HepG2 (cell line): ENCODE data around the gene GHRL. TPM values are rescaled to one million over a fixed set of nuclear protein-coding genes. Genes with fewer than 3 reads are reported as not detected.

Experiments
- ATAC-seq: fragments of 200-7000 bp; cut with Tn5 transposase; 3 replicates; pipeline ENCODE4 v1.9.1; 2020; ENCODE audit warnings: mild to moderate bottlenecking, moderate library complexity
- BruUV-seq: library from RNA; stranded (reverse); fragments of 400-500 nt; replicated peaks from 2 replicates; lab custom pipeline; 2021; lab: Mats Ljungman, UMichigan
- CTCF ChIA-PET: fragments of 300-600 bp; formaldehyde crosslinking; extraction: SDS; loops from one replicate; lab custom pipeline; 2021; ENCODE audit warnings: low total read pairs, inconsistent platforms, low intra/inter-chr PET ratio; lab: Yijun Ruan, JAX
- POLR2A ChIA-PET: fragments of 350-600 bp; sonication (Branson Sonifier 250); formaldehyde crosslinking; loops from one replicate; lab custom pipeline; 2020; ENCODE audit warnings: antibody characterized with exemption, inconsistent platforms; lab: Yijun Ruan, JAX
- DNase-seq: peaks from one replicate; pipeline ENCODE4 v3.0.0-alpha.2; 2015; ENCODE audit warnings: low spot score
- FAIRE-seq: peaks from 3 replicates; lab custom pipeline; 2011; peaks lifted over from hg19 to GRCh38; lab: Jason Lieb, UNC
- H2AFZ ChIP-seq: one replicate; pipeline ENCODE4 v1.6.1; 2011; ENCODE audit warnings: low read length, inconsistent platforms
- H3K27ac ChIP-seq: fragments of 300-600 bp; 3 replicates; pipeline ENCODE4 v1.8.0; 2011; ENCODE audit warnings: mixed run types, mild to moderate bottlenecking, mixed read lengths, low read length, inconsistent platforms; ENCODE audit not compliant: insufficient read depth; ENCODE audit errors: extremely low read length
- H3K27me3 ChIP-seq, 2 experiments: fragments of 200-600 bp in 1 of 2; 2 replicates in 1 of 2; 3 replicates in 1 of 2; pipeline versions ENCODE4 v1.6.0 to v1.8.0; 2011; ENCODE audit warnings: low read length in 2 of 2, mild to moderate bottlenecking in 2 of 2, moderate library complexity in 2 of 2, inconsistent platforms in 1 of 2; ENCODE audit not compliant: insufficient read depth in 2 of 2, control insufficient read depth in 1 of 2
- H3K36me3 ChIP-seq, 2 experiments: fragments of 200-600 bp in 1 of 2; replicated peaks in 1 of 2; 2 replicates in 1 of 2; 3 replicates in 1 of 2; pipeline versions ENCODE4 v1.5.1 to v1.8.0; 2011; ENCODE audit warnings: low read length in 2 of 2, inconsistent platforms in 1 of 2; ENCODE audit not compliant: insufficient read depth in 2 of 2, control insufficient read depth in 1 of 2
- H3K4me1 ChIP-seq: 2 replicates; pipeline ENCODE4 v1.5.1; 2012; ENCODE audit warnings: low read length, inconsistent platforms; ENCODE audit not compliant: insufficient read depth
- H3K4me2 ChIP-seq: 2 replicates; pipeline ENCODE4 v1.6.0; 2011; ENCODE audit warnings: low read depth, low read length, inconsistent platforms
- H3K4me3 ChIP-seq, 3 experiments: fragments of 200-600 bp in 1 of 3; sonication (generic), shearing (Covaris generic) in 1 of 3; replicated peaks in 1 of 3; 2 replicates each; pipeline ENCODE4 v1.5.1; 2011 to 2016; ENCODE audit warnings: low read length in 3 of 3, inconsistent platforms in 2 of 3, low read depth in 2 of 3, mild to moderate bottlenecking in 2 of 3, control low read depth in 1 of 3, mixed read lengths in 1 of 3; ENCODE audit not compliant: insufficient read depth in 1 of 3
- H3K79me2 ChIP-seq: one replicate; pipeline ENCODE4 v1.6.1; 2011; ENCODE audit warnings: low read length, inconsistent platforms; ENCODE audit not compliant: insufficient read depth
- H3K9ac ChIP-seq: 2 replicates; pipeline ENCODE4 v1.6.0; 2011; ENCODE audit warnings: mild to moderate bottlenecking, low read depth, low read length, inconsistent platforms; ENCODE audit not compliant: insufficient read depth
- H3K9me3 ChIP-seq: 2 replicates; pipeline ENCODE4 v1.5.1; 2012; ENCODE audit warnings: mild to moderate bottlenecking, low read length
- H4K20me1 ChIP-seq: 2 replicates; pipeline ENCODE4 v1.6.0; 2011; ENCODE audit warnings: inconsistent platforms, mild to moderate bottlenecking, low read length, moderate library complexity; ENCODE audit not compliant: insufficient read depth
- AGO1 ChIP-seq: fragments of 200-400 bp; formaldehyde crosslinking; IDR thresholded peaks from 2 replicates; pipeline ENCODE4 v1.6.1; 2017; ENCODE audit warnings: mild to moderate bottlenecking, low read depth, low read length, moderate library complexity; ENCODE audit not compliant: poor library complexity, severe bottlenecking
- BRCA1 ChIP-seq: sonication (generic); formaldehyde crosslinking; IDR thresholded peaks from 2 replicates; pipeline ENCODE4 v1.4.0; 2020; ENCODE audit warnings: missing genetic modification reagents
- DPF2 ChIP-seq: sonication (generic); formaldehyde crosslinking; IDR thresholded peaks from 2 replicates; pipeline ENCODE4 v1.4.0; 2020; ENCODE audit warnings: mild to moderate bottlenecking, low read depth, missing genetic modification reagents, borderline replicate concordance
- ETV6 ChIP-seq: sonication (generic); formaldehyde crosslinking; conservative IDR thresholded peaks from 2 replicates; pipeline ENCODE4 v1.4.0; 2020; ENCODE audit warnings: missing genetic modification reagents
- FLYWCH1 ChIP-seq: sonication (generic); formaldehyde crosslinking; IDR thresholded peaks from 2 replicates; pipeline ENCODE4 v1.8.1; 2023; ENCODE audit warnings: mild to moderate bottlenecking, missing genetic modification reagents
- HES4 ChIP-seq: sonication (generic); formaldehyde crosslinking; IDR thresholded peaks from 2 replicates; pipeline ENCODE4 v1.9.0; 2021; ENCODE audit warnings: mild to moderate bottlenecking, missing genetic modification reagents, borderline replicate concordance
- HNRNPLL ChIP-seq: fragments of 200-400 bp; formaldehyde crosslinking; IDR thresholded peaks from 2 replicates; pipeline ENCODE4 v1.6.1; 2017; ENCODE audit warnings: mild to moderate bottlenecking, low read depth, low read length; ENCODE audit not compliant: poor library complexity, severe bottlenecking
- KMT2B ChIP-seq: IDR thresholded peaks from 2 replicates; pipeline ENCODE4 v1.6.1; 2016; ENCODE audit warnings: missing genetic modification reagents, missing compliant biosample characterization
- MATR3 ChIP-seq: sonication (generic); formaldehyde crosslinking; IDR thresholded peaks from 2 replicates; pipeline ENCODE4 v1.4.0; 2020; ENCODE audit warnings: missing genetic modification reagents
- MEIS1 ChIP-seq: sonication (generic); formaldehyde crosslinking; IDR thresholded peaks from 2 replicates; pipeline ENCODE4 v1.9.0; 2021; ENCODE audit warnings: mild to moderate bottlenecking, missing genetic modification reagents, moderate library complexity, borderline replicate concordance
- MZF1 ChIP-seq: sonication (generic); formaldehyde crosslinking; IDR thresholded peaks from 2 replicates; pipeline ENCODE4 v1.8.1; 2023; ENCODE audit warnings: mild to moderate bottlenecking, missing genetic modification reagents, borderline replicate concordance
- RFX1 ChIP-seq: fragments of 450-650 bp; IDR thresholded peaks from 2 replicates; pipeline ENCODE4 v1.6.1; 2017
- SP2 ChIP-seq: sonication (generic); formaldehyde crosslinking; IDR thresholded peaks from 2 replicates; pipeline ENCODE4 v1.5.1; 2020; ENCODE audit warnings: mild to moderate bottlenecking, missing genetic modification reagents
- ZBTB1 ChIP-seq: sonication (generic); formaldehyde crosslinking; IDR thresholded peaks from 2 replicates; pipeline ENCODE4 v1.4.0; 2020; ENCODE audit warnings: missing genetic modification reagents, borderline replicate concordance
- ZNF350 ChIP-seq: sonication (generic); formaldehyde crosslinking; IDR thresholded peaks from 2 replicates; pipeline ENCODE4 v1.4.0; 2020; ENCODE audit warnings: mild to moderate bottlenecking, low read depth, missing genetic modification reagents, borderline replicate concordance
- ZNF510 ChIP-seq: sonication (generic); formaldehyde crosslinking; IDR thresholded peaks from 2 replicates; pipeline ENCODE4 v1.4.0; 2020; ENCODE audit warnings: low read depth, mild to moderate bottlenecking, missing genetic modification reagents
- ZNF605 ChIP-seq: sonication (generic); formaldehyde crosslinking; IDR thresholded peaks from 2 replicates; pipeline ENCODE4 v1.8.0; 2022; ENCODE audit warnings: mild to moderate bottlenecking, missing genetic modification reagents
- ZNF652 ChIP-seq: IDR thresholded peaks from 2 replicates; pipeline ENCODE4 v1.6.1; 2016; ENCODE audit warnings: low read depth, borderline replicate concordance
- ZNF749 ChIP-seq: sonication (generic); formaldehyde crosslinking; IDR thresholded peaks from 2 replicates; pipeline ENCODE4 v1.8.0; 2022; ENCODE audit warnings: mild to moderate bottlenecking, missing genetic modification reagents, moderate library complexity, borderline replicate concordance
- WGBS: methylation state at CpG from one replicate; pipeline ENCODE4 v1.1.6; 2017; ENCODE audit warnings: low lambda C conversion rate; 5-methylcytosine and 5-hydroxymethylcytosine counted together
- in situ Hi-C: cut with HindIII; loops from 2 replicates; pipeline ENCODE4 v1.10.0; 2017; ENCODE audit warnings: low pct_unique_long_range_greater_than_20kb; ENCODE audit not compliant: extremely low pct_ligation_motif_present
- intact Hi-C: fragments of 100-400 bp; cut with micrococcal nuclease; formaldehyde crosslinking; loops from one replicate; pipeline ENCODE4 v1.10.0; 2022; ENCODE audit not compliant: unreplicated experiment
- polyA plus RNA-seq, 8 experiments: library from polyadenylated mRNA; depleted of rRNA in 3 of 8; stranded (reverse) in 7 of 8; unstranded in 1 of 8; fragments of >200 nt; fragmentation: Illumina TruSeq in 4 of 8; extraction: Trizol in 4 of 8; gene quantifications; 2 replicates each; pipeline versions ENCODE4 v1.2.1 to v1.2.3, GENCODE V29; 2011 to 2016; ENCODE audit warnings: low read depth in 4 of 8, missing spikeins in 1 of 8, mixed read lengths in 1 of 8; ENCODE audit not compliant: insufficient read depth in 1 of 8
- total RNA-seq, 5 experiments: library from RNA; depleted of rRNA; stranded (reverse); fragments of >200 nt; fragmentation: Illumina TruSeq; extraction: Trizol; gene quantifications; 2 replicates each; pipeline ENCODE4 v1.2.3, GENCODE V29; 2016; ENCODE audit warnings: low read depth in 1 of 5
- TF ChIP-seq, protein P1 (sequence below): sonication (generic); formaldehyde crosslinking; IDR thresholded peaks from 2 replicates; pipeline ENCODE4 v1.5.0; 2020; ENCODE audit warnings: mild to moderate bottlenecking, missing genetic modification reagents, moderate library complexity
- TF ChIP-seq, protein P2 (sequence below): sonication (generic); formaldehyde crosslinking; IDR thresholded peaks from 2 replicates; pipeline ENCODE4 v1.8.1; 2023; ENCODE audit warnings: missing genetic modification reagents, mild to moderate bottlenecking, borderline replicate concordance
- TF ChIP-seq, protein P3 (sequence below): sonication (generic); formaldehyde crosslinking; conservative IDR thresholded peaks from 2 replicates; pipeline ENCODE4 v1.4.0; 2020; ENCODE audit warnings: missing genetic modification reagents

The GHRL gene
- total and polyA plus RNA-seq, 2 of the 13 experiments (the other 11 are each of a cell fraction or from before 2014, with no cell fraction given) = 0.09 TPM; not detected in 1

DNA sequence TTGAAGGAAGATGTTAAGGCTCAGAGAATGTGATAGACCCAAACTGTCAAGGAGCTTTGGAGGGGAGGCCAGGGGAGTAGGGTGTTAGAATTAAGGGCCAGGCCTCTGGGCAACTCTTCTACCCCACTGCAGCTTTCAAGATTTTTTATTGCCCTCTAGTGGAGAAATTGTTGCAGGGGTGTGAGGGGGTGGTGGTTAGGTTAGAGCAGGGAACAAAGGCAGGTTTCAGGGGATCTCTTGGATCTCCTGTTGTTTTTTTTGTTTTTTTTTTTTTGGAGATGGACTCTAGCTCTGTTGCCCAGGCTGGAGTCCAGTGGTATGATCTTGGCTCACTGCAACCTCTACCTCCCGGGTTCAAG lies 29.6 kb upstream of the GHRL start (continued):
- TF ChIP-seq HES4 (CRISPR knock-in tag) (no peak), BRCA1 (CRISPR knock-in tag) (no peak), FLYWCH1 (CRISPR knock-in tag) (no peak), ZNF652 (CRISPR knock-in tag) (no peak), ZNF350 (CRISPR knock-in tag) (no peak), MATR3 (CRISPR knock-in tag) (no peak), ZNF605 (CRISPR knock-in tag) (no peak), MEIS1 (no peak), MZF1 (CRISPR knock-in tag) (no peak), KMT2B (CRISPR knock-in tag) (no peak)
- TF ChIP-seq, protein P1, sequence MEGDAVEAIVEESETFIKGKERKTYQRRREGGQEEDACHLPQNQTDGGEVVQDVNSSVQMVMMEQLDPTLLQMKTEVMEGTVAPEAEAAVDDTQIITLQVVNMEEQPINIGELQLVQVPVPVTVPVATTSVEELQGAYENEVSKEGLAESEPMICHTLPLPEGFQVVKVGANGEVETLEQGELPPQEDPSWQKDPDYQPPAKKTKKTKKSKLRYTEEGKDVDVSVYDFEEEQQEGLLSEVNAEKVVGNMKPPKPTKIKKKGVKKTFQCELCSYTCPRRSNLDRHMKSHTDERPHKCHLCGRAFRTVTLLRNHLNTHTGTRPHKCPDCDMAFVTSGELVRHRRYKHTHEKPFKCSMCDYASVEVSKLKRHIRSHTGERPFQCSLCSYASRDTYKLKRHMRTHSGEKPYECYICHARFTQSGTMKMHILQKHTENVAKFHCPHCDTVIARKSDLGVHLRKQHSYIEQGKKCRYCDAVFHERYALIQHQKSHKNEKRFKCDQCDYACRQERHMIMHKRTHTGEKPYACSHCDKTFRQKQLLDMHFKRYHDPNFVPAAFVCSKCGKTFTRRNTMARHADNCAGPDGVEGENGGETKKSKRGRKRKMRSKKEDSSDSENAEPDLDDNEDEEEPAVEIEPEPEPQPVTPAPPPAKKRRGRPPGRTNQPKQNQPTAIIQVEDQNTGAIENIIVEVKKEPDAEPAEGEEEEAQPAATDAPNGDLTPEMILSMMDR (CRISPR knock-in tag) = peak; percentile 50
- TF ChIP-seq, all 625 proteins: peak for 5

DNA sequence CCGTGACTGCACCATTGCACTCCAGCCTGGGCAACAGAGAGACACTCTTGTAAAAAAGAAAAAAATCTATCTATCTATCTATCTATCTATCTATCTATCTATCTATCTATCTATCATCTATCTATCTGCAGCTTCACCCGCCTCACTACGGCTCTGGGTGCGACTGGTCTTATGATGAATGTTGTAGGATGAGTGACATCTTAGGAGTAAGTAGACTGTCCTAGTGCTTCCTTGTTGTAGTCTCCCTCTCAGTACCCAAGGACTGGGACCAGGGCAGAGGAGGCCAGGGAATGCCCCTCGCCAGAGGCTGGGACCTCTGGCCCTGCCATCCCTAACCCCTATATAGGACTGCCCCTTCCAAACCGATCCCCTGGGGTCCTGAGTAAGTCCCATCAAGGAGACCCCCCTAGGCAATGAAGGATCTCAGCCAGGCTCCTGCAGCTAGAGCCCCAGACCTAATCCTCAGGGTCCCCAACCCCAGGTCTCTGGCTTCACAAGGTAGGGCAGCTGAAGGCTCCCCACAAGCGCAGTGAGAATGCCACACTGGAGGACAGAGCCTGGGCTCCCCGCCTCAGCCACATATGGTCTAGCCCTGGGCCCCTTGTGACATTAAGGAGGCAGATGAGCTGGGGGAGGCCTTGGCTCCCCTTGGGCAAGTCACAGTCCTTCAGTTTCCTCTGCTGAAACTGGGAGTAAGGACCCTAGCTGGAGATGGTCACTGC lies 29.0 kb upstream of the GHRL start:
- H3K79me2 ChIP-seq = peaks cover 34% of the 10 kb centered on the region
- H2AFZ ChIP-seq = no peak overlapping the region
- H3K27ac ChIP-seq = no peak overlapping the region
- CTCF ChIA-PET = no interaction called here
- H3K4me3 ChIP-seq = no peak overlapping the region
- H3K4me2 ChIP-seq = peak overlapping the region; percentile 60; the same call in 1 of the 2 replicates
- intact Hi-C loops (no loop called here), in situ Hi-C loops (no loop called here)
- H3K36me3 ChIP-seq = peaks cover 3 to 19% of the 10 kb centered on the region in 2 experiments; a peak in 4 of 5 replicates
- no TSS peak for BruUV-seq
- POLR2A ChIA-PET = interaction anchor here (0.9 to 1.2 kb wide), 3 partner anchors 25 to 74 kb away, joined by 3 to 5 read pairs (median 4); partner anchors contain the start of genes GHRL and TATDN2
- 78% methylated on average over 7 of the region's 8 CpGs for WGBS
- H4K20me1 ChIP-seq = peaks cover 14% of the 10 kb centered on the region
- DNase-seq = no peak
- H3K4me1 ChIP-seq = peaks cover 42% of the 10 kb centered on the region
- no peaks in the 10 kb centered on the region; a peak in 1 of 5 replicates for H3K27me3 ChIP-seq
- ATAC-seq = no peak
- no peaks in the 10 kb centered on the region for H3K9me3 ChIP-seq
- H3K9ac ChIP-seq = no peak overlapping the region
- FAIRE-seq = no peak
- TF ChIP-seq, protein P2, sequence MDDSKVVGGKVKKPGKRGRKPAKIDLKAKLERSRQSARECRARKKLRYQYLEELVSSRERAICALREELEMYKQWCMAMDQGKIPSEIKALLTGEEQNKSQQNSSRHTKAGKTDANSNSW (CRISPR knock-in tag) = no peak
- TF ChIP-seq AGO1 (no peak), ETV6 (CRISPR knock-in tag) (no peak), HNRNPLL (no peak), SP2 (CRISPR knock-in tag) (no peak), DPF2 (no peak), ZNF749 (CRISPR knock-in tag) (no peak), ZNF510 (CRISPR knock-in tag) (no peak), ZBTB1 (no peak), RFX1 (no peak)
- TF ChIP-seq, protein P3, sequence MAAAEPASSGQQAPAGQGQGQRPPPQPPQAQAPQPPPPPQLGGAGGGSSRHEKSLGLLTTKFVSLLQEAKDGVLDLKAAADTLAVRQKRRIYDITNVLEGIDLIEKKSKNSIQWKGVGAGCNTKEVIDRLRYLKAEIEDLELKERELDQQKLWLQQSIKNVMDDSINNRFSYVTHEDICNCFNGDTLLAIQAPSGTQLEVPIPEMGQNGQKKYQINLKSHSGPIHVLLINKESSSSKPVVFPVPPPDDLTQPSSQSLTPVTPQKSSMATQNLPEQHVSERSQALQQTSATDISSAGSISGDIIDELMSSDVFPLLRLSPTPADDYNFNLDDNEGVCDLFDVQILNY (CRISPR knock-in tag) = no peak
